Panc1 (cell line): ENCODE results near the gene GRM4. TPM values are rescaled to one million over a fixed set of nuclear protein-coding genes. Genes with fewer than 3 reads are reported as not detected.

Source experiments
- ATAC-seq: fragments of 200-7000 bp; cut with Tn5 transposase; 2 replicates; pipeline ENCODE4 v1.9.1; 2020; ENCODE audit warnings: mild to moderate bottlenecking, moderate library complexity
- BruUV-seq: library from RNA; stranded (reverse); fragments of 400-500 nt; replicated peaks from 2 replicates; lab custom pipeline; 2021; lab: Mats Ljungman, UMichigan
- CTCF ChIA-PET: fragments of 300-600 bp; sonication (Branson Sonifier 250); formaldehyde crosslinking; loops from one replicate; lab custom pipeline; 2022; ENCODE audit warnings: antibody characterized with exemption; lab: Charles Lee
- POLR2A ChIA-PET: fragments of 300-600 bp; sonication (Branson Sonifier 250); formaldehyde crosslinking; loops from one replicate; lab custom pipeline; 2022; ENCODE audit warnings: antibody characterized with exemption; lab: Charles Lee
- DNase-seq: peaks from one replicate; pipeline ENCODE4 v3.0.0-alpha.2; 2010; ENCODE audit warnings: low read depth, low spot score
- H3K27ac ChIP-seq: 2 replicates; pipeline ENCODE4 v1.5.1; 2011; ENCODE audit warnings: mild to moderate bottlenecking, low read length, inconsistent platforms
- H3K27me3 ChIP-seq: fragments of 200-500 bp; sonication (Bioruptor generic); 2 replicates; pipeline ENCODE4 v1.6.0; 2014; ENCODE audit warnings: low read length, inconsistent platforms; ENCODE audit not compliant: control insufficient read depth, insufficient read depth
- H3K36me3 ChIP-seq: fragments of 200-500 bp; sonication (Bioruptor generic); 2 replicates; pipeline ENCODE4 v1.5.1; 2014; ENCODE audit warnings: inconsistent platforms, mild to moderate bottlenecking, low read length, moderate library complexity; ENCODE audit not compliant: control insufficient read depth, insufficient read depth
- H3K4me1 ChIP-seq: 2 replicates; pipeline ENCODE4 v1.5.1; 2011; ENCODE audit warnings: inconsistent platforms, mild to moderate bottlenecking, low read length, moderate library complexity; ENCODE audit not compliant: control insufficient read depth, insufficient read depth
- H3K4me3 ChIP-seq, 2 experiments: 2 replicates each; pipeline ENCODE4 v1.5.1; 2011 to 2012; ENCODE audit warnings: low read depth in 2 of 2, low read length in 2 of 2, mild to moderate bottlenecking in 2 of 2, inconsistent platforms in 1 of 2, moderate library complexity in 1 of 2
- H3K9me3 ChIP-seq: fragments of 200-500 bp; sonication (Bioruptor generic); 2 replicates; pipeline ENCODE4 v1.5.1; 2014; ENCODE audit warnings: low read depth, mild to moderate bottlenecking, inconsistent platforms, low read length, moderate library complexity; ENCODE audit not compliant: control insufficient read depth, insufficient read depth
- CTCF ChIP-seq: fragments of 450-650 bp; IDR thresholded peaks from 2 replicates; pipeline ENCODE4 v1.5.1; 2017; ENCODE audit warnings: mild to moderate bottlenecking
- POLR2AphosphoS5 ChIP-seq: IDR thresholded peaks from 2 replicates; pipeline ENCODE4 v1.6.1; 2012; ENCODE audit warnings: mild to moderate bottlenecking, low read depth, low read length, moderate library complexity
- REST ChIP-seq, 2 experiments: IDR thresholded peaks; 2 replicates each; pipeline ENCODE4 v1.6.1; 2011 to 2012; ENCODE audit warnings: low read depth in 2 of 2, control low read depth in 1 of 2, low read length in 1 of 2, mild to moderate bottlenecking in 1 of 2, moderate library complexity in 1 of 2; ENCODE audit not compliant: insufficient read depth in 1 of 2
- SIN3A ChIP-seq: IDR thresholded peaks from 2 replicates; pipeline ENCODE4 v1.6.1; 2012; ENCODE audit warnings: low read depth, mild to moderate bottlenecking, low read length, moderate library complexity, borderline replicate concordance; ENCODE audit not compliant: insufficient read depth
- TCF7L2 ChIP-seq: IDR thresholded peaks from 2 replicates; pipeline ENCODE4 v1.6.1; 2011; ENCODE audit warnings: mild to moderate bottlenecking, low read depth, low read length, inconsistent platforms
- in situ Hi-C: cut with HindIII; loops from 2 replicates; pipeline ENCODE4 v1.10.0; 2016; ENCODE audit warnings: low sequenced_read_pairs, low pct_unique_long_range_greater_than_20kb
- intact Hi-C: fragments of 100-400 bp; cut with micrococcal nuclease; formaldehyde crosslinking; loops from one replicate; pipeline ENCODE4 v1.10.0; 2022; ENCODE audit not compliant: unreplicated experiment
- total RNA-seq: library from RNA; stranded (reverse); gene quantifications from one replicate; pipeline ENCODE4 v1.2.1, GENCODE V29; 2021; ENCODE audit not compliant: unreplicated experiment

GRM4 gene
- total RNA-seq, 1 experiment from 2014 or later, result 1.3 TPM

GRCh38 chr6:34015586-34015985 is 130.3 kb downstream of the GRM4 start:
- ChIA-PET CTCF (interaction anchor here (0.6 kb wide), 1 partner anchor 399 kb away, joined by 3 read pairs; no protein-coding TSS in a partner anchor), POLR2A (no interaction called here)
- Histone ChIP-seq H3K9me3 (no peaks in the 10 kb centered on the region), H3K36me3 (no peaks in the 10 kb centered on the region), H3K27me3 (no peaks in the 10 kb centered on the region), H3K4me3 (no peak overlapping the region), H3K27ac (no peak overlapping the region), H3K4me1 (no peaks in the 10 kb centered on the region)
- BruUV-seq, result no TSS peak
- intact Hi-C loops (no loop called here), in situ Hi-C loops (no loop called here)
- TF ChIP-seq SIN3A (no peak), POLR2AphosphoS5 (no peak), TCF7L2 (no peak), REST (IDR thresholded peaks at IDR 0.05; ENCODE audit: insufficient read depth in 1 of 2, low read depth in 2 of 2, low read length in 1 of 2) (no peak), CTCF (no peak)
- ATAC-seq, result no peak
- no peak for DNase-seq

- no peaks in the 10 kb centered on the region for H3K9me3 ChIP-seq
- no peak overlapping the region for H3K4me3 ChIP-seq
- no peaks in the 10 kb centered on the region for H3K36me3 ChIP-seq
- no peak overlapping the region for H3K27ac ChIP-seq
- intact Hi-C loops (no loop called here), in situ Hi-C loops (no loop called here)
- no TSS peak for BruUV-seq
- ATAC-seq (no peak), DNase-seq (no peak)
- H3K27me3 ChIP-seq, result no peaks in the 10 kb centered on the region
- CTCF ChIA-PET, result no interaction called here
- TF ChIP-seq REST (IDR thresholded peaks at IDR 0.05; ENCODE audit: insufficient read depth in 1 of 2, low read depth in 2 of 2, low read length in 1 of 2) (no peak), POLR2AphosphoS5 (no peak), SIN3A (no peak), CTCF (no peak), TCF7L2 (no peak)
- POLR2A ChIA-PET, result interaction anchor here (0.6 kb wide), 1 partner anchor 22 kb away, joined by 3 read pairs; no protein-coding TSS in a partner anchor
- no peaks in the 10 kb centered on the region for H3K4me1 ChIP-seq
These were observed 134.6 kb downstream of the GRM4 start for GRCh38 chr6:34011264-34011663.
